Sciatic nerve (tissue), 2 donors: ENCODE results near the gene PCSK5. TPM values are rescaled to one million over a fixed set of nuclear protein-coding genes. Genes with fewer than 3 reads are reported as not detected.
"Not testable (repeated sequence)": the region's sequence is repeated elsewhere in the genome, so short reads cannot be mapped to it uniquely, and the experiment has no call there.

Experiments
- ATAC-seq: fragments of 200-7000 bp; cut with Tn5 transposase; one replicate; pipeline ENCODE4 v1.9.1; 2020; ENCODE audit warnings: mild to moderate bottlenecking, moderate library complexity
- DNase-seq: peaks from one replicate; pipeline ENCODE4 v3.0.0-alpha.2; 2020; ENCODE audit warnings: low spot score
- intact Hi-C: fragments of 100-400 bp; cut with DNase I; formaldehyde crosslinking; loops from one replicate; pipeline ENCODE4 v1.14.2; 2022
- total RNA-seq: library from RNA; stranded (reverse); fragmentation: NEBNext Ultra II Directional; extraction: Animal tissue kit (Norgen Biotek cat#: 25700); gene quantifications from one replicate; pipeline ENCODE4 v1.2.1, GENCODE V29; 2021
- donor health status: DM: no; HTN: no; CAD: no.
- donor health status: DM: no; HTN: no; CAD: no.

The PCSK5 gene
- total RNA-seq, 1 donor from 2014 or later, result 18.8 TPM

DNA sequence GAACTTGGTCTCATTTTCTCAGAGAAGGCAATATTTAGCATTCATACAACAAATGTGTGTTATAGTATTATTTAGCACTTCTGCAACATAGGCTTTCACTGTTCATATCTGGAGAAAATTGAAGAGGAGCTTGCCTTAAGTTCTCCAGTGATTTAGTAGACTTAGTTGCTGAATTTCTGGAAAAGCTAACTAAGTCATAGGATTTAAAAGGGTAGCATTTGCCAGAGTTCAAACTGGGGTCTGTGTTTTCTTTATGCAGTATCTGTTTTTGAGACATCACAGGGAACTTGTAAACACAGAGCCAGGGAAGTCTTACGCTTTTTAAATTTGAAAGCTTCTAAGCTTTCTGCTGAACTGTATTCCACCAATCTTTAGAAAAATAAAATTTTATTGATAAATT is 8.7 kb upstream of the PCSK5 start:
- ATAC-seq (no peak), DNase-seq (no peak)
- intact Hi-C loops, result no loop called here

GRCh38 chr9:75885652-75886051 is 4.8 kb upstream of the PCSK5 start:
- intact Hi-C loops, result no loop called here
- no peak for ATAC-seq
- DNase-seq, result no peak

DNA sequence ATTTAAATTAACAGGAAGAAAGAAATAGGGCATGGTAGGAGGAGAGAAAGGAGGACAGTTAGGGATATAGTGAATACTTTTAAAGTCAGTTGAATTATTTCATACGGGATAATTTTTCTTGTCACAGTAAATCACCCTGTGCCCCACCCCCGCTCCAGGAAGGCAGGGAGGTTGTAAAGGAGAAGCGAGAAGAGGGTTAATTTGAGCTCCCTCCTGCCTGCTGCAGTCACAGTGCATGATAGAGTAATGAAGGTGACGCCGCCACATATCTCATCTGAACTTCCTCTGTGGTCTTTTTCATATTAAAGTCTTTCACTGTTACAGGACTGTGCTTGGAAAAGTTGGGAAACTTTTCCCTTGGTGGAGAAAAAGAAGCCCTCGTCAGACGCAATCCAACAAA is 896 bp upstream of the PCSK5 start:
- intact Hi-C loops, result no loop called here
- ATAC-seq, result peak; percentile 11
- no peak for DNase-seq

DNA sequence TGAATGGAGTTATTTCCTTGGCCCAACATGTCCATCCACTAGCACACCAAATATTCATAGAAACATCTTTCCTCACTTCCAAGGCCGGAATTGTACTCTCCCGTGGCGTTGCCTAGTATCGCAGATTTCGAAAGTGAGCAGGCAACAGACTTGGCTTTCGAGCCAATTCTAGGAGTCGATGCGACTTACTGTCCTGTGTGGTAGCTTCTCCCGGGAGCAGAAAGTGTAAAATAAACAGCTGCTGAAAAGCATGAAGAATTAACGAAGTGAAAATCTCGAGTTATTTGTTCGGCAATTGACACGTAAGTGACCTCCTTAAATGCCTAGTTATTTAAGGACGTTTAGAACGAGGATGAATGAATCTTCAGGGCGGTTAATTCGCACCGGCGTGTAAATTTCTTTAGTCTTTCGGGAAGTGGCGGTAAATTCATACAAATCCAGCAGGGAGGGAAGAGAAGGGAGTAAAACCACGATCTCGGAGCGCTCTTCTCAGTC is 449 bp upstream of the PCSK5 start:
- peak; percentile 65 for DNase-seq
- intact Hi-C loops, result no loop called here
- ATAC-seq, result peak; percentile 68

DNA sequence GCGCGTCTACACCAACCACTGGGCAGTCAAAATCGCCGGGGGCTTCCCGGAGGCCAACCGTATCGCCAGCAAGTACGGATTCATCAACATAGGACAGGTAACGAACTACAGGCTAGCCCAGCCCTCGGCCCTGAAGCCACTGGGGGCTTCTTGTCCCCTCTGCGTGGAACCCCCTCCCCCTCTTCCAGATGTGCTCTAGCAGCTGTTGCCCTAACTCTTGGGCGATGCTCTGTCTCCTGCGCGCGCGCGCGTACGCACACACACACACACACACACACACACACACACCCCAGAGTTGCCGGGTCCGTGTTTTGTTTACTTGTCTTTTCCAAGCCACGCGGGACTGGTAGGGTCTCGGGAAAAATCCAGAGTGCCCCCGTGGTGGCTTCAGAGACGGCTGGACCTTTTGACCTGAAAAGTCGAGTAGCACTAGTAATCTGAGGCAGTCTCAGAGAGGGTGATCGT is 836 bp downstream of the PCSK5 start:
- DNase-seq (peak; percentile 73), ATAC-seq (peak; percentile 57)
- intact Hi-C loops, result no loop called here

- intact Hi-C loops, result no loop called here
- ATAC-seq (peak; percentile 19), DNase-seq (peak; percentile 68)
These were observed 1.3 kb downstream of the PCSK5 start for GRCh38 chr9:75891771-75892215.

DNA sequence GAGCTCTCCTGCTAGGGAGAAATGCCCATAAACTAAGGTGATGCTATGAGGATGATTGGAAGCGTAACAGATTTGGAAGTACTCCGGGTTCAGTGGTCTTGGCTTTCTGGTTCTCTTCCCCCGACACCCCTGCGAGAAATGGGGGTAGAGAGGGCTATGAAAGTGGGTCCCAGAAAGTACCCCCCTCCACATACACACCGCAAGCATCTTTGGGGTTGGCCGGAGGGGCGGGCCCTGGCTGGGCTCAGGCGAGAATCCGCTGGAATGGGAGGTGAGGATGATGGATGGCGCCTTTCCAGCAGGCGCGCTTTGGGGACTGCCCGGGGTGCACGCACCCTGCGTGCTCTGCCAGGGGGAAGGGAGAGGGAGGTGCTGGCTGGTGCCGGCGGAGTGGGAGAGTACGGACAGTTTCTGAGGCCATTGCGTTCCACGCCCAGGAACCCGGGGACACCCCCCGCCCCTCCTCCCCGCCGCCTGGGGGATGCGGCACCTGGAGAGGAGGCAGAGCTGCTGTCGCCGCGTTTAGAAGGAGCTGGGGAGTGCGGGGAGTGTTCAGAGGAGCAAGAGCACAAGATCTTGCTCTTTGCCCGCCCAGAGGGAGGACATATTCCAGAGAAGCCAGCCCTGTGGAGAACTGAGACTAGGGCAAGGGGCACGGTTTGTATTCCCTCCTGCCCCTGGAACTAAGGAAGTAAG is 1.9 kb downstream of the PCSK5 start:
- intact Hi-C loops, result no loop called here
- DNase-seq, result peak; percentile 72
- peak; percentile 29 for ATAC-seq

DNA sequence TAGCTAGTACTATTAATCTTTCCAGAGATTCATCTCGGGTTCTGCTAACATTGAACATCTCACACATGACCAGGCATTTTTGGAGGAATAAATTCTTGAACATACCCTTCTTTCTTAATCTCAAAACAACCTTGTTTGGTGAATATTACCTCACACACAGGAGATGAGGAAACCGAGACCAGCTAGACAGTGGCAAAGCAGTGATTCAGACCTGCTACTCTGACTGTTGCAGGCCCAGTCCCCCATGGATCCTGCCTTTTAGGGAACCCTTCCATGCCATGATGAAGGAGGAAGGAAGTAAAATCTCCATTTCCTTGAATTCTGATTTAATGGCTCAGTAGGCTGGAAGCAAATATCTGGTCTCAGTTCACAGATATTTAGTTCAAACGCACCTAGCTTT is 2.6 kb downstream of the PCSK5 start:
- intact Hi-C loops, result no loop called here

GRCh38 chr9:75894566-75894965 is 4.1 kb downstream of the PCSK5 start:
- ATAC-seq (no peak), DNase-seq (no peak)
- intact Hi-C loops, result no loop called here

More for the DNA sequence above, 2.6 kb downstream of the PCSK5 start:
- ATAC-seq (no peak), DNase-seq (no peak)

- intact Hi-C loops, result no loop called here
- no peak for DNase-seq
- ATAC-seq, result no peak
These were observed 4.6 kb downstream of the PCSK5 start for GRCh38 chr9:75895112-75895511.

DNA sequence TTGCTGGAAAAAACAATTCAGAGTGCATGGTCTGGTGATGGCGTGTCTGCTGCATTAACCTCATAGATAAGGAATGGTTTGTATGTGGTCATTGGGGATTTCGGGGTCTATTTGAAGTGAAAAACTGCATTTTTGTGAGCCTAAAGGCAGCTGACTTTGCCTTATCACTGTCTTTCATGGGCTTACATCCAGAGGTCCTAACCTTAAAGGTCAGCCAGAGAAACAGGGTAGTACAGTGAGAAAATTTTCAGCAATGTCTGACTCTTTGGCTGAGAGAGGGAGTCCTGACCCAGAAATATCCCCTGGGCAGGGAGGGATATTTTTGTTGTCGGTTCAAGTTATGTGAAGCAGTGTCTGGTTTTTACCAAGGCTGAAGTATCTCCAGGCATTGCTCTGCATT is 5.7 kb downstream of the PCSK5 start:
- intact Hi-C loops, result no loop called here
- DNase-seq (no peak), ATAC-seq (peak; percentile 23)

GRCh38 chr9:75900893-75901524 is 10.5 kb downstream of the PCSK5 start:
- ATAC-seq, intact Hi-C loops, DNase-seq: not testable (repeated sequence)

DNA sequence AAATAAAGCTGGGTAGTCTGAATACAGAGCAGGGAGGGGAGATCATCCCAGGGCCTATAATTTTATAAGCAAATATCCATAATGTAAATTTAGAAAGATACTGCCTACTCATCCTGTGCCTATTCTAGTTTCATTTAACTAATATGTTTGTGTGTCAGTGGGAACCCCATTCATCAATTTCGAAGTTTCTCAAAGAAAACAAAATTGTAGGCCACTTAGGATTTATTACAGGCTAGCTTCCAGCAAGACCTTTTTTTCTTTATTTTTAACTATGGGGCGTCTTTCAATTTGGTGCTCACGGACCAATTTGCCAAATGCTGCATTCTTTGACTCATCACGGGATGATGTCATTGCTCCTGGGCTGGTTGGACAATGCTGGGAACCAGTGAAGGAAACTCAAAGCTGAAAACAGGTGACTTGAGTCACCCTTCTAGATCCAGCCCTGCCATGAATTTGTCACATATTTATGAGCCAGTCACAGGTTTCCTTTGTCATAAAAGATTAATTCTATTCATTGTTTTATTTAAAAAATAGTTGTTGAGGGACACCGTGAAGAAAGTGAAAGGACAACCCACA is 13.4 kb downstream of the PCSK5 start:
- no peak for DNase-seq
- intact Hi-C loops, result no loop called here
- ATAC-seq, result peak; percentile 22

DNA sequence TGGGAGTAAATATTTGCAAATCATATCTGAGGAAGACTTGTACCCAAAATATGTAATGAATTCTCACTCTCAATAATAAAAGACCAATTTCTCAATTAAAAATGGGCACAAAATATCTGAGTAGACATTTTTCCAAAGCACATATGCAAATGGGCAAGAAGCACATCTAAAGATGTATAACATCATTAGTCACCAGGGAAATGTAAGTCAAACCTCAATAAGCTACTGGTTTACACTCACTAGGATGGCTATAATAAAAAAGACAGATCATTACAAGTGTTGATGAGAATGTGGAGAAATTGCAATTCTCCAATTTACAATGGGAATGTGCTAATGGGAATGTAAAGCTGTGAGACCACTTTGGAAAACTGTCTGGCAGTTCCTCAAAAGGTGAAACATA is 13.9 kb downstream of the PCSK5 start:
- DNase-seq (no peak), ATAC-seq (no peak)
- intact Hi-C loops, result no loop called here

DNA sequence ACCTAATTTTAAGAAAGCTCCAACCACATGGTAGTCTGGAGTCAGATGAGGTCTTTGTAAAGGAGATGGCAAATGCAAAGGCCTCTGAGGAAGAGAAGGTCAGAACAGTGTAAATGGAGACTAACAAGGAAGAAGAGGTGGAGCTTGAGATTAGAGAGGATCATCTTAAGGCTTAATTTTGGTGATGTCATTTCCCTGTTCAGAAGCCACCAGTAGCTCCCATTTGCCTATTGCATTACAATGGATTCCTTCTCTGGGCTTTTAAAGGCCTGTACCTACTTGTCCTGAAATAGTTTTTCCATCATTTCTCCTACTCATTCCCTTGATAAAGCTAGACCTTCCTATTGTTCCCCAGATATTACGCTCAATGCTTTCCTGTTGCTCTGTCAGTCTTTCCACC is 16.1 kb downstream of the PCSK5 start:
- ATAC-seq (no peak), DNase-seq (no peak)
- intact Hi-C loops, result no loop called here

GRCh38 chr9:75907329-75907728 is 16.9 kb downstream of the PCSK5 start:
- ATAC-seq, result no peak
- no peak for DNase-seq
- intact Hi-C loops, result no loop called here

DNA sequence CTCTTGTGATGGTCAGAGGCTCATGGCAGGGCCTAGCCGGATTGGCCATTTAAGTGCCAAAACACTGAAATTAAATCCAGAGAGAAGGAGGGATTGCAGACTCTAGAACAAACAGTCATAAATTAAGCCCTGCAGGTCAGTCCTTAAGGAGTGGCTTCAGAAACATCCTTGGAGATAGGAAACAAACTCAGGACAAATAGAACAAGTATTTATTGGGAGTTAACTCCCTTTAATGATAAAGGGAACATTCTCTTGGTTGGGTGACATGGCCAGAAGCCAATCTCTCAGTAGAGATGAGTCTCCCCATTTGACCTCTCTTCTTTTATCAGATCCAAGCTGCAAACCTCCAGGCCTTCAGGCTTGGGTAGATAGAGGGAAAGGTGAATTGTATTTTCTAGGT is 17.4 kb downstream of the PCSK5 start:
- no peak for DNase-seq
- ATAC-seq, result no peak
- intact Hi-C loops, result no loop called here

DNA sequence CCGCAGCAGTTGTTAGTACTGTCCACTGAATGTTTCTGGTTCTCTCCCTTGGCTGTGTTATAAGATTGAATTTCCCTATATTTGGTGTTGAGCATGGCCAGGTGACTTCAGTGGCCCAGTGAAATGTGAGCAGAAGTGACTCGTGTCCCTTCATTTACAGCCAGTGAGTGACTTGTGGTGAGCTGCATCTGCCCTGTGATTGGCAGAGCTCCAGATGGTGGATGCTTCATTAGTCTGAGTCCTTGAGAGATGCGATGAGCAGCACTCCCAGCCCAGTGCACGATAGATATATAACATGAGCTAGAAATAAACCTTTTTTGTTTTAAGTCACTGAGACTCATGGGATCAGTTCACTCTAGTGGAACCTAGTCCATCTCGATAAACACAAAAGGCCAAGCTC is 19.3 kb downstream of the PCSK5 start:
- no peak for DNase-seq
- no peak for ATAC-seq
- intact Hi-C loops, result no loop called here

DNA sequence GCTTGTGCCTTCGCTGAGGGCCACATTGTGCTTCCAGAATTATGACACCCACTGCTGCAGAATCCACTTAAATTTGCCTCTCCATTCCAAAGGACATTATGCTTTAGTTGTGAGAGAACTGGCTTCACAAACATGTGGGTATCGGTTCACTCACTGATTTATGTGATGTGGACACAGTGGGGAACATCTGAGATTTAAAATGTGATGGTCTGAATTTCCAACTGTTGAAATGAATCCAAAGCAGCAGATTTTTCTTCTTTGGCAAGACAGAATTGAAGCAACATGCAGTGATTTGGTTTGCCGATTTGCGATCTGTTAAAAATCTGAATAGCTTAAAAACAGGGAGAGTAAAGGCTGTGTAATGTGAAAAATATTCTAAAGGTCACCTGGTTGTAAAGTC is 20.3 kb downstream of the PCSK5 start:
- no peak for ATAC-seq
- DNase-seq, result no peak
- intact Hi-C loops, result no loop called here

- no peak for DNase-seq
- intact Hi-C loops, result no loop called here
- ATAC-seq, result no peak
These were observed 20.9 kb downstream of the PCSK5 start for GRCh38 chr9:75911390-75911789.
